ENCODE data around the gene ATP13A2.
A peak's percentile ranks its signal among the peaks of the same experiment; 100 is the strongest.

ATP13A2 gene

DNA sequence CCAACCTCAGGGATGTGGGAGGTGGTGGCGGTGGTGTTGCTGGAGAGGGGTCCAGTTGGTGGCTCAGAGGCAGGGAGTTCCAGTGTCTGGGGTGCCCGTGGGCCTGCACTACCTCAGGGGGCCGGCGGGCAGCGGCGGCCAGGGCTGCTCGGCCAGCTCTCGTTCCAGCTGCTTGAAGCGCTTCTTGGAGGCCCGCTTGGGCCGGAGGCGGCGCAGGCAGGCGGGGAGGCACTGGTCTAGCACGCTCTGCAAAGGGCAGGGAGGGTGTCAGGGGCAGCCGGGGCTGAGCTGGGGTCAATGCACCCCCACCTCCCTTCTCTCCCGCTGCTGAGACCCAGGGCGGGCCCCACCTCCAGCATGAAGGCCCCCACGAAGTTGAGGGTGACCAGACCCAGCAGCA lies 25.6 kb downstream of the ATP13A2 start:
- peaks cover 7% of the 10 kb centered on the region; the same call in 1 of the 2 replicates for H3K4me1 ChIP-seq (ENCODE audit: insufficient read depth, low read length)
- H3K9ac ChIP-seq (ENCODE audit: low read depth, low read length): no peak overlapping the region
- no peaks in the 10 kb centered on the region for H3K9me3 ChIP-seq (ENCODE audit: control insufficient read depth, insufficient read depth, low read length)
- H3K36me3 ChIP-seq (ENCODE audit: insufficient read depth, low read length): no peaks in the 10 kb centered on the region; the same call in 1 of the 2 replicates

GRCh38 chr1:16984717-16985116 lies 27.0 kb downstream of the ATP13A2 start:
- Histone ChIP-seq H3K9me3 (ENCODE audit: control insufficient read depth, insufficient read depth, low read length) (no peaks in the 10 kb centered on the region), H3K4me1 (ENCODE audit: insufficient read depth, low read length) (peaks cover 7% of the 10 kb centered on the region; the same call in 1 of the 2 replicates), H3K36me3 (ENCODE audit: insufficient read depth, low read length) (no peaks in the 10 kb centered on the region; the same call in 1 of the 2 replicates), H3K9ac (ENCODE audit: low read depth, low read length) (no peak overlapping the region)

GRCh38 chr1:16983649-16984048 lies 28.1 kb downstream of the ATP13A2 start:
- peaks cover 14% of the 10 kb centered on the region; the same call in 1 of the 2 replicates for H3K4me1 ChIP-seq (ENCODE audit: insufficient read depth, low read length)
- H3K36me3 ChIP-seq (ENCODE audit: insufficient read depth, low read length): no peaks in the 10 kb centered on the region
- no peak overlapping the region for H3K9ac ChIP-seq (ENCODE audit: low read depth, low read length)
- no peaks in the 10 kb centered on the region for H3K9me3 ChIP-seq (ENCODE audit: control insufficient read depth, insufficient read depth, low read length)

DNA sequence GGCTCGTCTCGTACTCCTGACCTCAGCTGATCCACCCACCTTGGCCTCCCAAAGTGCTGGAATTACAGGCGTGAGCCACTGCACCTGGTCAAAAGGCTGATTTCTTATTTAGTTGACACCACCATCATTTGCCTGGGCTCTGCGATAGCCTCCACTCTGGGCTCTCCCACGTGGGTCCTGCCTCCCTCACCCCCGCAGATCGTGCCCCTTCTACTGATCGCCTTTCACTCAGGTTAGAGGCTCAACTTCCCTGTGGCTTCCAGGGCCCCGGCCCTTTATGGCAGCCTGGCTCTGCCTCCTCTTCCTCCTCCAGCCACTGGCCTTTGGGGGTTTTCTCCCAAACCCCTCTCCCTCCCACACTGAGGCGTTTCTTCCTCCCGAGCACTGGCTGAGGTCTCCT lies 28.8 kb downstream of the ATP13A2 start:
- Histone ChIP-seq H3K4me1 (ENCODE audit: insufficient read depth, low read length) (peaks cover 19% of the 10 kb centered on the region; the same call in 1 of the 2 replicates), H3K36me3 (ENCODE audit: insufficient read depth, low read length) (no peaks in the 10 kb centered on the region), H3K9ac (ENCODE audit: low read depth, low read length) (no peak overlapping the region), H3K9me3 (ENCODE audit: control insufficient read depth, insufficient read depth, low read length) (no peaks in the 10 kb centered on the region)

GRCh38 chr1:16981269-16981849 lies 30.4 kb downstream of the ATP13A2 start:
- H3K4me1 ChIP-seq (ENCODE audit: insufficient read depth, low read length): peaks cover 19% of the 10 kb centered on the region; the same call in 1 of the 2 replicates
- H3K9me3 ChIP-seq (ENCODE audit: control insufficient read depth, insufficient read depth, low read length): no peaks in the 10 kb centered on the region
- no peak overlapping the region for H3K9ac ChIP-seq (ENCODE audit: low read depth, low read length)
- no peaks in the 10 kb centered on the region for H3K36me3 ChIP-seq (ENCODE audit: insufficient read depth, low read length)

GRCh38 chr1:16980473-16981268 lies 31.1 kb downstream of the ATP13A2 start, which contains the start of gene MFAP2:
MFAP2 (minus strand) TSS chr1:16980620; CDS start chr1:16978273, 2,347 bp downstream.
- H3K9ac ChIP-seq (ENCODE audit: low read depth, low read length): peak within 1 kb of the TSS; percentile 66
- H3K36me3 ChIP-seq (ENCODE audit: insufficient read depth, low read length): no peaks in the 10 kb centered on the region
- H3K4me1 ChIP-seq (ENCODE audit: insufficient read depth, low read length): peaks cover 19% of the 10 kb centered on the region; the same call in 1 of the 2 replicates

DNA sequence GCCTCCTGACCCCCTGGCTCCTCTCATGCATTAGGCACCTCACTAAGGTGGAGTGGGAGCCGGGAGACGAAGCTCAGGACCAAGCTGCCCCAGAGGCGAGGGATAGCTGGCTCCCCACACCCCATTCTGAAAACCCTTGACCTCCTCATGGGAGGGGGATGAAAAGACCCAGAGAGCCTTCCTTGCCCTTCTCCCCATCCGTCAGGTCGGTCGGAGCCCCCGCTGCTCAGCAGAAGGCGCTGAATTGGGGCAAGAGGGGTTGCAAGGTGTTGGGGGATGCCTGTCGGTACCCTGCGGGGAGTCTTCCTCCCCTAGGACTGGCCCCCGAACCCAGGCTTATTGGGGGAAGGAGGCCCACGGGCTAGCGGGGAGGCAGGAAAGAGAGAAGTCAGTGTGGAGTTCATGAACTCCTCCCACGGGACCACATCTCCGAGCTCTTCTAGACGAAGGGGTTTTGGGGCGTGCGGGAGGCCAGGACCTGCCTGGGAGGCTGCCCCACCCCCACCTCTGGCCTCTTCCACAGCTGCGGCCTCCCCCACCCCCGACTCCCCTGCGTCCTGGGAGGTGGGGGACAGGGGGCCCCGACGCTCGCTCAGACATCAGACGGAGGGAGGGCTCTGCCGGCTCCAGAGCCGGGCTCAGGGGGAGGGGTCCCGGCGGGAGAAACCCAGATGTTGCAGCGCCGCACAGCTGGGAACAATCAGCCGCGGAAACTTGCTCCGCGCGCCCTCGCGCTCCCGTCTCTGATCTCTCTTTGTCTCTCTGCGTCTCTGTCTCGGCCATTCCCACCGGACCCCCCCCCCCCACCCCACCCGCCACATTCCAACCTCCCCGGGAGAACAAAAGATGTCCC lies 32.0 kb downstream of the ATP13A2 start:
- Histone ChIP-seq H3K4me1 (ENCODE audit: insufficient read depth, low read length) (peaks cover 16% of the 10 kb centered on the region; the same call in 1 of the 2 replicates), H3K9me3 (ENCODE audit: control insufficient read depth, insufficient read depth, low read length) (no peaks in the 10 kb centered on the region), H3K36me3 (ENCODE audit: insufficient read depth, low read length) (no peaks in the 10 kb centered on the region), H3K9ac (ENCODE audit: low read depth, low read length) (peak overlapping the region; percentile 66)

More at GRCh38 chr1:16980473-16981268, 31.1 kb downstream of the ATP13A2 start, which contains the start of gene MFAP2:
- no peaks in the 10 kb centered on the region for H3K9me3 ChIP-seq (ENCODE audit: control insufficient read depth, insufficient read depth, low read length)

DNA sequence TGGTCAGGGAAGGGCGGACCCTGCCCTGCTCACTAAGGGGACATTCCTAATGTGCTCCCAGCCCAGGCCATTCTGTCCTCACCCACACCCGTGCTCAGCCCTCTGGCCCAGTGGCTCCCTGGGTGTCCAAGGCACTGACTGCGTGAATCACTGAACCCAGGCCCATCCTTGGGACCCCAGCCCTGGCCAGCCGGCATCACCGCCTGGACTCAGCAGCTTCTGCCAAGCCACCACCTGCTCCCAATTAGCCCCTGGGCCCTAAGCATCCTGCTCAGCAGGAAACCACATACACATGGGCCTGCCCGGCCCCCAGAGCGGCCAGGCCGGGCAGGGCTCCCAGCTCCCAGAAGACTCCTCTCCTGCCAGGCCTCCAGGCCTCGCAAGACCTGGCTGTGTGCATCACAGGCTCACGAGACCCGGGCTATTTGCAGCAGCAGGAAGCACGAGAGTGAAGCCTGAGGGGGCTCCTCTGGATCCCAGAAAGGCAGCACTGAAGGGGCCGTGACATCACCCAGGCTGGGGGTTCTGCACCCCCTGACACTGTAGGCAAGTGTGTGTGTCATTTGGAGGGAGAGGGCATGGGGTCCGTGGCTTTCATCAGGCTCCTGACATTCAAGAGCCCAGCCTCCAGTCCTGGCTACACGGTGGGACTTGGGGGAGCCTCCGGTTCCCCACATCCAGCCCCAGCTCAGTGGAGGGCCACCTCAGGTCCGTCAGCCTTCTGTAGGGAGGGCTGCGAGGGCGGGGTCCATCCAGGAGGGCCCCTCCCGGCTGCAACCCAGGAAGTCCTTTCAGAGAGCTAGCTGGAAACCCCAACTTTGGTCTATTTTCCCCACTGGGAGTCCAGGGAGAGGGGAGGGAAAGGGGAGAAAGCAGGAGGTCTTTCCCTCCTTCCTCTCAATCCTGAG lies 32.9 kb downstream of the ATP13A2 start:
- peak overlapping the region; percentile 66 for H3K9ac ChIP-seq (ENCODE audit: low read depth, low read length)
- peaks cover 16% of the 10 kb centered on the region; the same call in 1 of the 2 replicates for H3K4me1 ChIP-seq (ENCODE audit: insufficient read depth, low read length)
- no peaks in the 10 kb centered on the region for H3K36me3 ChIP-seq (ENCODE audit: insufficient read depth, low read length)
- H3K9me3 ChIP-seq (ENCODE audit: control insufficient read depth, insufficient read depth, low read length): no peaks in the 10 kb centered on the region

DNA sequence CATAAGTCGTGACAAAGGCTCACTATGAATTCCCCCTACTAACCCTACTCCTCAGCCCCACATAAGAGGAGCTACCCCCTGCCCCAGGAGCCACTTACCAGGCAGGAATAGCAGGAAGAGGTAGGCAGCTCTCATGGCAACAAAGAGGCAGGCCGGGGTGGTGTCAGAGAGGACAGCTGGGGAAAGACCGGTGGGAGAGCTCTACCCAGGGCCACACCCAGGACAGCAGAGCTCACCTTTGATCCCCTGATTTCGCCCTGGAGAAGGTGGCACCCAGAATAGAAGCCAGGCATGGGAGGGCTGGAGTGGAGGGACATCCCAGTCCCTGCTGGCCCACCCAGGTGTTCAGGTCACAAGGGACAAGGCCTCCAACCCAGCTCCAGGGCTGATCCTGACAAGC lies 33.6 kb downstream of the ATP13A2 start:
- H3K36me3 ChIP-seq (ENCODE audit: insufficient read depth, low read length): no peaks in the 10 kb centered on the region
- H3K9ac ChIP-seq (ENCODE audit: low read depth, low read length): no peak overlapping the region
- H3K9me3 ChIP-seq (ENCODE audit: control insufficient read depth, insufficient read depth, low read length): no peaks in the 10 kb centered on the region
- peaks cover 13% of the 10 kb centered on the region; the same call in 1 of the 2 replicates for H3K4me1 ChIP-seq (ENCODE audit: insufficient read depth, low read length)

DNA sequence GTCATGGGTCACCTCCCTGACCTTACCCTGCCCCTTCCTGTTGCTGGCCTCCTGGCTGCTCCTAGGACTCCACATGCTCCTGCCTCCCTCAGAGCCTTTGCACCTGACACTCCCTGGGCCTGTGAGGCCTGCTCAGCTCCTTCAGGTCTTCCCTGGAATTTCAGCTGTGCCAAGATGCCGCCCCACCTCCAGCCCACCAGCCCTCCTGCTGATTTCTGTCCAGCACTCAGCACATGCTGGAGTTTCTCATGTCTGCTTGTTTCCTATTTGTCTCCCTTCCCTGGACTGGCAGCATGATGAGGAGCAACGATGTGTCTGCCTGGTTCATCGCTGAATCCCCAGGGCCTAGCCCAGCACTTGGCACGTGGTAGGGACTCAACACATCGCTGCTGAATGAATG lies 34.4 kb downstream of the ATP13A2 start:
- peaks cover 12% of the 10 kb centered on the region; the same call in 1 of the 2 replicates for H3K4me1 ChIP-seq (ENCODE audit: insufficient read depth, low read length)
- H3K9me3 ChIP-seq (ENCODE audit: control insufficient read depth, insufficient read depth, low read length): no peaks in the 10 kb centered on the region
- no peak overlapping the region for H3K9ac ChIP-seq (ENCODE audit: low read depth, low read length)
- no peaks in the 10 kb centered on the region for H3K36me3 ChIP-seq (ENCODE audit: insufficient read depth, low read length)

GRCh38 chr1:16976966-16977365 lies 34.8 kb downstream of the ATP13A2 start:
- no peak overlapping the region for H3K9ac ChIP-seq (ENCODE audit: low read depth, low read length)
- no peaks in the 10 kb centered on the region for H3K9me3 ChIP-seq (ENCODE audit: control insufficient read depth, insufficient read depth, low read length)
- H3K4me1 ChIP-seq (ENCODE audit: insufficient read depth, low read length): peaks cover 12% of the 10 kb centered on the region; the same call in 1 of the 2 replicates
- no peaks in the 10 kb centered on the region for H3K36me3 ChIP-seq (ENCODE audit: insufficient read depth, low read length)

DNA sequence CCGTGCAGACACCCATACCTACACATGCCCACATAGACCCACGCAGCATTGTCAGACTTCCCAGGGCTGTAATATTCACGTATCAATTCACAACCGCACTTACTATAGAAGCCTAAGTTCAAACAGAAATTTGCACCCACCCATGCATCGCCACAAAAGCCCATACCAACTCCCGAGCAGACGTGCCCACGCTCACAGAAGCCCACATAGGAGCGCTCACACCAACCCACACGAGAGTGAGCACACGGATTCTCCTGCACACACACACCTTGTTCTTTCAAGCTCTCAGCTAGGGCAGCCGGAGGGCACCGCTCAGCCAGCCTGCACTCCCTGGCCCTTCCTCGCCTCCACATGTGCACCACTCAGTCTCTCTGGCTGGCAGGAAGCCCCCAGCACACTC lies 35.9 kb downstream of the ATP13A2 start:
- Histone ChIP-seq H3K4me1 (ENCODE audit: insufficient read depth, low read length) (peaks cover 16% of the 10 kb centered on the region; the same call in 1 of the 2 replicates), H3K9ac (ENCODE audit: low read depth, low read length) (no peak overlapping the region), H3K9me3 (ENCODE audit: control insufficient read depth, insufficient read depth, low read length) (no peaks in the 10 kb centered on the region), H3K36me3 (ENCODE audit: insufficient read depth, low read length) (peaks cover under 1% of the 10 kb centered on the region; the same call in 1 of the 2 replicates)

- H3K9me3 ChIP-seq (ENCODE audit: control insufficient read depth, insufficient read depth, low read length): no peaks in the 10 kb centered on the region
- H3K4me1 ChIP-seq (ENCODE audit: insufficient read depth, low read length): peaks cover 16% of the 10 kb centered on the region; the same call in 1 of the 2 replicates
- no peak overlapping the region for H3K9ac ChIP-seq (ENCODE audit: low read depth, low read length)
- H3K36me3 ChIP-seq (ENCODE audit: insufficient read depth, low read length): peaks cover 3% of the 10 kb centered on the region; the same call in 1 of the 2 replicates
These were observed 36.5 kb downstream of the ATP13A2 start for GRCh38 chr1:16975211-16975610.

Data from ES-I3 (cell line).